Gastroesophageal sphincter (tissue), 4 donors: ENCODE results near the gene EPS8L2. TPM values are rescaled to one million over a fixed set of nuclear protein-coding genes. Genes with fewer than 3 reads are reported as not detected.
"Not testable (repeated sequence)": the region's sequence is repeated elsewhere in the genome, so short reads cannot be mapped to it uniquely, and the experiment has no call there.

Source experiments
- ATAC-seq: fragments of 150-250 bp; one replicate; pipeline ENCODE4 v1.9.1; 2016; ENCODE audit warnings: mild to moderate bottlenecking, moderate library complexity
- H3K27ac ChIP-seq, 4 donors: fragments of 200-600 bp; sonication (generic) in 3 of 4; 1 replicate in 3 of 4; 2 replicates in 1 of 4; pipeline ENCODE4 v1.5.1; 2016 to 2019
- H3K27me3 ChIP-seq: fragments of 200-600 bp; sonication (generic); one replicate; pipeline ENCODE4 v1.5.1; 2019
- H3K36me3 ChIP-seq, 2 donors: fragments of 200-600 bp; sonication (generic); one replicate each; pipeline ENCODE4 v1.5.1; 2019; ENCODE audit warnings: control low read depth in 1 of 2
- H3K4me1 ChIP-seq, 3 donors: fragments of 200-600 bp; sonication (generic); 1 replicate in 2 of 3; 2 replicates in 1 of 3; pipeline ENCODE4 v1.5.1; 2016 to 2019; ENCODE audit warnings: control low read depth in 2 of 3
- H3K4me3 ChIP-seq, 2 donors: fragments of 200-600 bp; sonication (generic); one replicate each; pipeline ENCODE4 v1.5.1; 2019; ENCODE audit warnings: mild to moderate bottlenecking in 1 of 2, moderate library complexity in 1 of 2
- H3K9me3 ChIP-seq, 3 donors: fragments of 200-600 bp; sonication (generic); one replicate each; pipeline ENCODE4 v1.5.1; 2017 to 2019; ENCODE audit warnings: control low read depth in 2 of 3
- CTCF ChIP-seq, 4 experiments: fragments of 200-600 bp in 2 of 4; fragments of 450-650 bp in 2 of 4; sonication (generic) in 1 of 4; IDR thresholded peaks; one replicate each; pipeline ENCODE4 v1.5.1; 2017 to 2019; ENCODE audit warnings: antibody characterized with exemption in 4 of 4, mild to moderate bottlenecking in 2 of 4, moderate library complexity in 2 of 4
- EP300 ChIP-seq: sonication (generic); formaldehyde crosslinking; IDR thresholded peaks from one replicate; pipeline ENCODE4 v1.6.1; 2017; ENCODE audit warnings: antibody characterized with exemption, mild to moderate bottlenecking
- POLR2A ChIP-seq, 2 donors: fragments of 450-650 bp; IDR thresholded peaks; one replicate each; pipeline ENCODE4 v1.6.1; 2017; ENCODE audit warnings: antibody characterized with exemption in 2 of 2, mild to moderate bottlenecking in 2 of 2, moderate library complexity in 1 of 2
- POLR2AphosphoS5 ChIP-seq: sonication (generic); formaldehyde crosslinking; IDR thresholded peaks from one replicate; pipeline ENCODE4 v1.6.1; 2017; ENCODE audit warnings: antibody characterized with exemption
- WGBS, 2 donors: methylation state at CpG; one replicate each; pipeline ENCODE4 v1.1.5; 2018; ENCODE audit warnings: low coverage in 1 of 2; 5-methylcytosine and 5-hydroxymethylcytosine counted together
- total RNA-seq, 4 donors: library from RNA; depleted of rRNA; stranded (reverse); fragments of >200 nt; gene quantifications; one replicate each; pipeline ENCODE4 v1.1.0, GENCODE V29; 2016

EPS8L2 gene
- total RNA-seq, 4 donors from 2014 or later = 9.7 to 33.9 (median 24.0) TPM

- peak in 3 of 4 experiments; percentile 96 to 100 (median 98) for TF ChIP-seq CTCF (IDR thresholded peaks at IDR 0.05)
- peak; percentile 22 for TF ChIP-seq POLR2AphosphoS5
- TF ChIP-seq POLR2A (IDR thresholded peaks at IDR 0.05) = no peak
- no peak for TF ChIP-seq EP300
- ATAC-seq = peak; percentile 90
- Histone ChIP-seq H3K27me3 (peaks cover 93% of the 10 kb centered on the region), H3K4me1 (peaks cover 0 to 47% (median 33%) of the 10 kb centered on the region in 3 donors), H3K4me3 (no peak overlapping the region), H3K36me3 (no peaks in the 10 kb centered on the region), H3K27ac (peak overlapping the region in 3 of 4 donors; percentile 48 to 75 (median 69)), H3K9me3 (no peaks in the 10 kb centered on the region)
- WGBS, 2 donors = no CpG with 5 or more reads among the region's 31 CpGs
Observed at GRCh38 chr11:727859-728748, 22.1 kb downstream of the EPS8L2 start.

- no CpG with 5 or more reads among the region's 15 CpGs for WGBS, 2 donors
Observed at GRCh38 chr11:728901-729491, 23.0 kb downstream of the EPS8L2 start.

GRCh38 chr11:729492-730074 lies 23.6 kb downstream of the EPS8L2 start:
- ATAC-seq = no peak
- peak overlapping the region in 2 of 4 donors; percentile 69 to 75 for H3K27ac ChIP-seq
- H3K27me3 ChIP-seq = peaks cover 93% of the 10 kb centered on the region
- 28% methylated on average over 2 of the region's 17 CpGs; no CpG with 5 or more reads in 1 of the 2 donors for WGBS, 2 donors
- no peaks in the 10 kb centered on the region for H3K36me3 ChIP-seq
- no peak overlapping the region for H3K4me3 ChIP-seq
- no peaks in the 10 kb centered on the region for H3K9me3 ChIP-seq
- peaks cover 0 to 41% (median 33%) of the 10 kb centered on the region in 3 donors for H3K4me1 ChIP-seq
- TF ChIP-seq CTCF (IDR thresholded peaks at IDR 0.05) (no peak), EP300 (no peak), POLR2AphosphoS5 (no peak), POLR2A (IDR thresholded peaks at IDR 0.05) (no peak)

More at GRCh38 chr11:728901-729491, 23.0 kb downstream of the EPS8L2 start:
- H3K4me3 ChIP-seq = no peak overlapping the region
- H3K9me3 ChIP-seq = no peaks in the 10 kb centered on the region
- no peaks in the 10 kb centered on the region for H3K36me3 ChIP-seq
- H3K4me1 ChIP-seq = peaks cover 0 to 41% (median 33%) of the 10 kb centered on the region in 3 donors
- no peak for ATAC-seq
- TF ChIP-seq EP300 (no peak), CTCF (IDR thresholded peaks at IDR 0.05) (no peak), POLR2A (IDR thresholded peaks at IDR 0.05) (no peak)
- peaks cover 93% of the 10 kb centered on the region for H3K27me3 ChIP-seq
- H3K27ac ChIP-seq = peak overlapping the region in 2 of 4 donors; percentile 69 to 75

GRCh38 chr11:733072-733471 lies 27.0 kb downstream of the EPS8L2 start:
- ATAC-seq = no peak
- TF ChIP-seq POLR2AphosphoS5 = no peak
- no peak for TF ChIP-seq EP300
- no peak for TF ChIP-seq POLR2A (IDR thresholded peaks at IDR 0.05)
- no peak for TF ChIP-seq CTCF (IDR thresholded peaks at IDR 0.05)
- Histone ChIP-seq H3K4me3 (no peak overlapping the region), H3K27me3 (peaks cover 58% of the 10 kb centered on the region), H3K9me3 (no peaks in the 10 kb centered on the region), H3K36me3 (no peaks in the 10 kb centered on the region), H3K27ac (no peak overlapping the region), H3K4me1 (peaks cover 0 to 12% (median 11%) of the 10 kb centered on the region in 3 donors)
- 69% methylated on average over 11 of the region's 20 CpGs; no CpG with 5 or more reads in 1 of the 2 donors for WGBS, 2 donors

- WGBS, 2 donors = 100% methylated on average over 2 of the region's 26 CpGs; no CpG with 5 or more reads in 1 of the 2 donors
- not testable (repeated sequence) for H3K4me1 ChIP-seq, H3K9me3 ChIP-seq, ATAC-seq, H3K36me3 ChIP-seq, H3K27ac ChIP-seq, H3K4me3 ChIP-seq
- peaks cover 43% of the 10 kb centered on the region for H3K27me3 ChIP-seq
Observed at GRCh38 chr11:734541-734940, 28.5 kb downstream of the EPS8L2 start.
